NCI-H510A (cell line): ENCODE results near the gene SMPD1.

ENCODE experiments used
- DNase-seq: peaks from one replicate; lab custom pipeline; 2025; lab: John Stamatoyannopoulos, UW

Gene SMPD1

DNA sequence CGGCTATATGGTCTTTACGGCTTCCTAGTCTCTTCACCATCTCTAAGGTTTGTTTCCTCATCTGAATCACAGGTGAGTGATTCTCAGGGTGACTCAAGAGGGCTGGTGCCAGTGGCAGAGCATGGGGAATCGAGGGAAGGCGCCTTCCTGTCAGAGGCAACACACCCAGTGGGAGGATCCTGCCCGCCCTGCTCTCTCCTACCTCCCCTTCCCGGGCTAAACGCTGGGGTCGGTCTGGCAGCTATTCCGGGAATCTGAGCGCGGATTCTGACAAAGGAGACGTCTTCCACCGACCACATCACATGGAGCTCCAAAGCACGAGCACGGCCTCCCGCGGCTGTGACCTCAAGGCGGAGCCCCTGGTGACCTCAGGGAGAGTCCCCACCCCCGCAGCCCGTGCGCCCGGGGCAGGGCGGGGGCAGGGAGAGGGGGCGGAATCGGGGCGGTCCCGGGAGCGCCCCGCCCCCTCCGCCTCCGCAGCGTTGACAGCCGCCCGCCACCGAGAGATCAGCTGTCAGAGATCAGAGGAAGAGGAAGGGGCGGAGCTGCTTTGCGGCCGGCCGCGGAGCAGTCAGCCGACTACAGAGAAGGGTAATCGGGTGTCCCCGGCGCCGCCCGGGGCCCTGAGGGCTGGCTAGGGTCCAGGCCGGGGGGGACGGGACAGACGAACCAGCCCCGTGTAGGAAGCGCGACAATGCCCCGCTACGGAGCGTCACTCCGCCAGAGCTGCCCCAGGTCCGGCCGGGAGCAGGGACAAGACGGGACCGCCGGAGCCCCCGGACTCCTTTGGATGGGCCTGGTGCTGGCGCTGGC lies at the start of gene SMPD1:
Gene SMPD1, plus strand, starts transcription at position 570 of the 813 bp plus-strand sequence. Its CDS starts 125 bp downstream, at position 695.
- peak; percentile 75 for DNase-seq

DNA sequence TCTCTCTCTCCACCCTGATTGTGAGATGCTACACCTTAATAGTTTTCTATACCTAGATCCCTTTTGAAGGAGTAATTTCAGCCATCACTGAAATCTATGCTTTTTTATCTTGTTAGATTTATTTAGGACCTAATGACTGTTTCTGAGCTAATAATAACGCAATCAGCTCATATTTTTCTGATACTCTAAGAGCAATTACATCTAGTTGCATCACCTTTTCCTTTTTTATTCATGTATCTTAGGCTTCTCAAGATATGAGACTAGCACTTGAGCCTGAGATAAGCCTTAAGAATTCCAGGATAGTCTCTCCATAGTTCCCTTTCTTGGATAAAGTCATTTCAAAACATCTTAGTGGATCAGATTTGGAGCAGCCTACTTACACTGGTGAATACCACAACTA lies 44.9 kb upstream of the SMPD1 start:
- no peak for DNase-seq

DNA sequence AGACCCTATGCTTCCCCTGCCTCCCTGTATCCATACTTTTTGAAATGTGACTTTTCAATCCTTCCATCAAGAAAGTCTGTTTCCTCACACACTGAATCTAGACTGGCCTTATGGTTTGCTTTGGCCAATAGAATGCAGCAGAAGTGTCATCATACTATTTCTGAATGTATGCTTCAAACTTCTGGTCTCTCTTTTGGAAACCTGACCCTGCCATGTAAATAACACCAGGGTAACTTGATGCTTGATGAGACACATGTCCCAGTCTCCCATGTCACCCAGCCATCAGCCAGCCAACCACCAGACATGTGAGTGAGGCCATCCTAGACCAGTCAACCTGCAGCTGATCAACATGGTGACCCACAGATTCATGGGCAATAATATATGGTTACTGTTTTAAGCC lies 40.2 kb upstream of the SMPD1 start:
- DNase-seq = peak; percentile 26

DNA sequence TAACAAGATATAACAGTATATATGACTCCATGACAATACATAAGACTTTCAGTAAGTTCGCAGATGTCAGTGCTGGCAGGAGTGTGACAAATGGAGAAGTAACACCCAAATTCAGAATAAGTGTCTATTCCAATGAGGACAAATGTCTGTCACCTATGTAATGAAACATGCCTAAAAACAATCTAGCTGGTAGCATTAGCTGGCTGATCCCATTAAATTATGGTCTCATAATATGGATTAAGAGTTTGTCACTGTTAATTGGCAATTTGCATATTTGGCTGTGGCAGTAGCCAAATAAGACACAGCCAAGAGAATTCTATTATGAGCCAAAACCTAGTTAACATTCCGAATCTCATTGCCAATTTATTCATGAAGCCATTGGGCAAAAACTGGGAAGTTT lies 39.8 kb upstream of the SMPD1 start:
- no peak for DNase-seq

DNA sequence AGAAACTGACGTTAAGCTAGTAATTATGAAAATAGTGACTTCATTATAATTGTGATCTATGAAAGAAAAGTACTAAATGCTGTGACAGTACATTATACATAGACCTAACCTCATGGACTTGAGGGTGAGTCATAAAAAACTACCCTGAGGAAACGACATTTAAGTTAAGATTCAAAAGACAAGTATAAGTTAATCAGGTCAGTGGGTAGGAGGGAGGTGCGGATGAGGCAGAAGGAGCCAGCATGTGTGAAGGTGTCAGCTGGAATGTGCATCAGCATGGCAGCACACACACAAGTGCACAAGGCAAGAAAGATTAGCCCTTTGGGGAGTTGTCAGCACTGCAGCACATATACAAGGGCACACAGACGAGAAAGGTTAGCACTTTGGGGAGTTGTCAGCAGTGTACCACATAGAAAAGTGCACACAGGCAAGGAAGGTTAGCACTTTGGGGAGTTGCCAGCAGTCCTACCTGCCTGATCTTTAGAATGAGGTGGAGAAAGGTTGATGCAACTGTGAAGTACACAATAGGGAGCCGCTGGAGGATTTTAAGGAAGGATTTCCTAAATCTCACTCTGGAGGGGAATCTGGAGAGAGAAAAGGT lies 38.4 kb upstream of the SMPD1 start:
- no peak for DNase-seq

DNA sequence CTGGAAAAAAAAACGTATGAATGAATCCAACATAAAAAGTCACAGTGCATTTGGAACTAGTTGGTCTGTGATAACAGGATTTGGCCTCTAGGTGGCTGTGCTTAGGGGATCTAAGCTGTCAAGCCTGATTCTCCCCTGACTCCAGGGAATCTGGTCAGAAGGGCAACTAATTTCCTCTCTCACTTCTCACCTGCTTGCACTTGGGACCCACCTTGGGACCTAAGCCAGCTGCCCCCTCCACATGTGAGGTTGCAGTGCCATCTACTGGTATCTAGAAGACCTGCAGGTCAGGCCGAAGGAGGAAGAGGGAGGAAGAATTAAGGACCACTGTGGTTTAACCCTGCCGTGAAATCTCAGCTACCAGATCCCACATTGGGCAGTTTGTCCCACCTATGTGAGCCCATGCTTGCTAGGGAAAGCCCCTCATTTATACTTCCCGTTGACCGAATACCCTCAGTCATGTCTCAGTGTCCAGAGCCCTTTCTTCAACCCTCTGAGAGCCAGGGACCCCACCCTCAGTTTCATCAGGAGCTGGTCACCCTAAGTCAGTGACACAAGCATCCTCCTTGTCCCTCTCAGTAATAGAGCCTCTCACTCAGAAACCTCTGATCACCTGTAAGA lies 36.8 kb upstream of the SMPD1 start:
- DNase-seq = peak; percentile 72

DNA sequence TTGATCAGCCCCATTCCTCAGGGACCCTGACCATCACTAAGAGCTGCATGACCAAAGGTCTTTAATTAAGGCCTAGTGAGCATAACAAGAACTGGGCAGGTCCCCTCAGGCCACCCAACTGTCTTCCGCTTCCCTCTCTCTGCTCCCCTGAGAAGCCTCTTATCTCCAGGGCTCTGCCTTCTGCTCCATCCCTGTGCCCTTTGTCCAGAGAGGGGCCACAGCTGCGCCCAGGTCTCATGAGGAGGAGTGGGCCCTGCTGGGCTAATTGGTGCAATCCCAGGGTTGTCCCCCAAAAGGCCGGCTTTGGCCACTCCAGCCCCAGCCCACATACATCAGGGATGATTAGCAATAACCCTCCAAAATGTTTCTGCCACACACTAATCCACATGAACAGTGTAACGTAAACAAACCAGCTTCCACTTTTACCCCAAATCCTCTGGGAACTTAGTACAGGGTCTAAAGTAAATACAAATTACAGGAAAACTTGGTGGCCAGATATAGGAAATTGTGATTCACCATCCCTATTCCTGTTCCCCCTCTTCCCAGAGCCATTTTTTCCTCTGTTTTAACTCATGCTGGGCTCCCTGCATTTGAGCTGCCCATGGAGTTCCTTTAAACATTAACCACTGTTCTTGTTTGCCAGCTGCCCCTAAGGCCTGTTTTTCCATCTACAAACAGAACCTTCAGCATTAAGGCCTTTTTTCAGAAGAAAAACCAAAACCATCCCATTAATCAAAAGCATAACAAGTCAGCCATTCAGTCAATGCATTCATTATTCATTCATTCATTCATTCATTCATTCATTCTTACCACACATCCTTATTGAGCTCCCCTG lies 35.4 kb upstream of the SMPD1 start:
- no peak for DNase-seq

DNA sequence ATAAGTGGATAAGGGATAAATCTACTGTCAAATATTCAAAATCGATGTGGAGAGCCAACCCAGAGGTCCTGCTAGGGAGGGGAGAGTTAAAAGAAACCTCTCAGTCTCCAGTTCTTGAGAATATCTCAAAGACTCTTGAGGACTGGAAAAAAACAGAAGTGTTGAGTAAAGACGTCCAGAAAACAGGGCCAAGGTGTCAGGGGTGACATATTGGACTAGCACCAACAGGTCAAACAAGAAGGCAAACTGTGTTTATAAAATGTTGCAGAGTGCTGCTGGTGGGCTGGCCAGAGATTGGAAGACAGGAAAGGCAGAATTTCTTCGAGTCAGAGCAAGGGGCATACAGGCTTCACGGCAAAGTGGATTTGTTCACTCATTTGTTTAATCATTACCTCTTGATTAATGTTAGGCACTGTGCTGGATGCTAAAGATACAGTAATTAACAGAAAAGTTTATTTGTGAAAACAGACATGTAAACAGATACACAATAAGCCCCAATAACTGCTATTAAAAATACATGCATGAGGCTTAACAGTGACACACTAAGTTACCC lies 33.7 kb upstream of the SMPD1 start:
- DNase-seq = no peak

DNA sequence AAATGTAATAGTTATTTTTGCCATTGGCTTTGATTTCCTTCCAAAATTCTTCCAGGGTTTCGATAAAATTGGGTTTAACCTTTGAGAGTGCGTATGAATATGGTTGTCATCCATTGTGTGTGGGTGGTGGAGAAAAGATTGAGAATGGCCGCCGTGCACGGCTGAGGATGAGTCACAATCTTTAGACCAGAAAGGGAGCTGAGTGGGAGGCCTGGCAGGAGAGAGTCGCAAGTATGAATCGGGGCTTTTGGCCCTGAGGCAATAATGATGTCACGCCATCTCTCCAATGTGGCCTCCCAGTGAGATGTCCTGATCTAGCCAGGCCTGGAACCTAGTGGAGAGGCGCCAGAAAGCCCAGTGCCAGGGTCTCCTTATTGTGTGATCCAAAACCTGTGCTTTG lies 33.1 kb upstream of the SMPD1 start:
- no peak for DNase-seq

DNA sequence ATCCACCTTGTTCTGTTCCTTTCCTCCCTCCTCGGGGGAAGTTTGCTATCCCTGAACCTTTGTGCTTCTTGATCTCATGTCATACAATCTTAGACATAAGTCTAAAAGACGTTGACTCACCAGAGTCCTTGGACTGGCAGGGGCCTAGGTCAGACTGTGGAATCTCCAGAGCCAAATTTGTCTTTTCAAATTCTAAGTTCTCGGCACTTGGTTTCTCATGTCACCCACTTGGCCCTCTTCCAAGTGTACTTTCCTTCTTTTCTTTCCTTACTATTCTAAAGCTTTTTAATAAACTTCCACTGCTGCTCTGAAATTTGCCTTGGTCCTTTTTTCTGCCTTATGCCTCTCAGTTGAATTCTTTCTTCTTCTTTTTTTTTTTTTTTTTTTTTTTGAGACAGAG lies 30.1 kb upstream of the SMPD1 start:
- no peak for DNase-seq

DNA sequence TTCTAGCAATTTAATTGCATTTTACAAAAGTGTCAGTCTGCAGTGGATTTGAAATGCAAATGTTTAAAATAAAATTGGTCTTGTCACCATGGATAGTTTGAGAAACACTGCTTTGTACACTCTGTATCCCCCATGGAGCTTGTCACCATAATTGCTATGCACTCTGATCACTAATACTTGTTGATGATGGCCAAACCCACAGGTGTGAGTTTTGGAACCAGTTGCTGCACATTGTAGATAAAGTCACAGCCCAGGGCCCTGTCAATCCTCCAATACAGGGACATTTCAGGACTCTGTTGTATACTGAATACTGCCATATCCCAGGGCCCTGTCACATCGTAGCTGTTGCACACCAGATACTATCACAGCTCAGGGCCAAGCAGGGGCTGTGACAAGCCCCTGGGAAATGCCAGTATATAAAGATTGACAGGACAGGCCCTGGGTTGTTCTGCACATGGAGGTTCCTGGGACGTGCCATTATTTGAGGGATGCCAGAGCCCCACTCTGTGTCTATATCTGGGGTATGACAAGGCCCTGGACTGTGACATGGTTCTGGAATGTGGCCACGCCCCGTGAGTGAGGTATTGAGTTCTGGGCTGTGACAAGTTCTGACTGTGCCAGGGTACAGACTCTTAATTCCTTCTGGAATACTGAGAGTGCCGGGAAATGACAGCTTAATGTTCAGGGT lies 27.9 kb upstream of the SMPD1 start:
- DNase-seq = no peak

DNA sequence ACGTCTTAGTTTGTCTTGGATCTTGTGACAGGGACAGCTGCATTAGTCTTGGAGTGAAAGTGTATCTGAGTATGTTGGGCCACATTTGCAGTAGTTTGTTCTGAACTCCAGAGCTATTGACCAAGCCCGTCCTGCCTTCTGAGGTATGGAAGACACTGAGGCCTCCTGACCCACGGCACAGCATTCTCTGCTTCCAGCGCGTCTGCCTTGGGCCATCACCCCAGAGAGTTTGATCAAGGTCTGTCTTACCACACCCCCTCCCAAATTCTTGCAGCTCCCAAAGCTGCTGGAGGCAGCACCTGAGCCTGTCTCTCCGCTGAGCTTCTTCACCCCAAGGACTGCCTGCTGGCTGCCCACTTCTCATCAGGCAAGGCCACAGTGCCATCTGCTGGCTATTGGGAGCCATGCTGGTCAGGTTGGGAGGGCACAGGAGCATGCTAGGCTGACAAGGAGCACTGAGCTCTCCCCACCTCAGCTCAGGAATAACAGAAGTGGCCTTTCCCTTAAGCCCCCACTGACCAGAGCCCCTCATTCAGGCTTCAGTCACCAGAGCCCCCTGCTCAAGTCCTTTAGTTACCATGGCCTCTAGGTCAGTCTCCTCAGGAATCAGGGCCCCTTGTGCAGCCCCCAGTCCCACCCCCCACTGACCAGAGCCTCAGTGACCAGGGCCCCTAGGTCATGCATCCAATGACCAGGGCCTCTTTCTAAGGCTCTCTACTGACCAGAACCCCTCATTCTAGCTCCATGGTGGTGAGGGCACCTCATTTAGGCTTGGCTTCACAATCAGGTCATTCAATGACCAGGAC lies 27.2 kb upstream of the SMPD1 start:
- DNase-seq = peak; percentile 28

DNA sequence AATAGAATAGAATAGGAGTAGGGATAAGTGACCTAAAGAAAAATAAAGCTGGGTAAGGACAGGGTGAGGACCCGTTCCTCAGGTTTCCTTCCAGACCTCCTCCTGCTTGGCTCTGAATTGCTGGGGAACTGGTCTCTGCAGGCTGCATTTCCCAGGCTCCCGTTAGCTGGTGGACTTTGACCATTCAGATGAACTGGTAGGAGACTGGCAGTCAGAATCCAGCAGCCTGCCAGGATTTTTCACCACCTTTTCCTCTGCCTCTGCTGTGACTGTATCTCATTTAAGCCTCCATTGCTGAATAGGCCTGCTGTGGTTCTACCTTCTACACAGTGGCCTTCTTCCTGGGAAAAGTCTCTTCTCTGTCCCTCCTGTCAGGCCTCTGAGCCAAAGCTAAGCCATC lies 24.6 kb upstream of the SMPD1 start:
- no peak for DNase-seq

DNA sequence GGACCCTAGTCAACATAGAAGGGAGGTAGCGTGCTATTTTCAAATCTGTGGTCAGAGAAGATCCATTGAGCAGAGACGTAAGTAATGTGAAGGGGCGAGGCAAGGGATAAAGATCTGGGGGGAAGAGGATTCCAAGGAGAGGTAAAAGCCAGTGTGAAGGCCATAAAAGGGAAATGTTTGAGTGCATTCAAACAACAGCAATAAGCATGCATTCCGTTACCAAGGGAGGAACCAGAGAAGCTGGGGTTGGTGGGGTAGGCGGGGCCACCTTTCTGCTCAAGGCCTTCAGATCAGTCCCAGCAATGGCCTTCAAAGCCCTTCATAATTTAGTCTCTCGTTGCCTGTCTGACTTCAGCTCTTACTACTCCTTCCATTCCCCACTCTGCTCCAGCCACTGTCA lies 18.4 kb upstream of the SMPD1 start:
- no peak for DNase-seq

DNA sequence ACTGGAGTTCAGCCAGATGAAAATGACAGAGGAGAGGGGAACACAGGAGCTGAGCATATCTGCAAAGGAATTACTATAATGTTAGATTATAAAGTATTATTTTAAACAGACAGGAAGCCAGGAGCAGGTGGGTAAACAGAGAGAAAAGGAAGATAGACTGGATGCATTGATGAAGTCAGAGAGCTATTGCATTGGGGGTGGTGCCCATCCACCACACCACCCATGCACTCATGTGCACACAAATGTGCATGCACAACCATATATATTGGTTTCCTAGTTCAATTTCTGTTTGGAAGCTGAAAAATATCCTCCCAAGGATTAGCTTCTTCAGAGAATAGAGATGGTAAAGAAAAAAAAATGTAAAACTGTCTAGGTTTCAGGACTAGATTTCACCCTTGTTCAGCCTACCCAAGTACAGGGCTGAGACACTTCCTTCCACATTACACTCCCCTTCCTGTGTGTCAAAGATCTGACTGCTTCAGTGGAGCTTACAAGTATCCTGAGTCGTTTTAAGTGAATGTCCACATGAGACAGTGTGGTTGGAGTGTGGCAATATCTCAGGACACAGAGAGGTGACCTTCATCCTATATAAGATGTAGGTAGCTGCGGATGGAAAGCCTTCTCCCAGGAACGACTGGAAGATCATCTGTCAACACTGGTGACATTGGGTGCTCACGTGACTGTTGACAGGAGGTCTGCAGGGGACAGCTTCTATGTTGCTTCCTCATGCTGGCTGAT lies 12.2 kb upstream of the SMPD1 start:
- no peak for DNase-seq

DNA sequence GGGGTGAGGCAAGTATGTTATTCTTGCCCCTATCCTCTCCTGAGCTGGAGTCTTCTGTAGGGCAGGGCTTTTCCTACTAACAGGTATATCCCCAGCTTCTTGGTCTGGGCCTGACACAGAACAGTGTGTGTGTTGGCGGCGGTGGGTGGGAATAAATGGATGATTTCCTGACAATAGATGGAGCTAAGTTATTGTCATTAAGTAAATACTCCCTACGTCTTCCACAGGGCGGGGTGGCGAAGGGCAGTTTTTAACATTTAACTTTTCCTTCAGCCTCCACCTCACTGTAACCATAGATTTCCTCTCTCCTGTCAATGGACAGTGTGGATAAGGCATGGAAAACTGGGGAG lies 11.7 kb upstream of the SMPD1 start:
- DNase-seq = no peak

DNA sequence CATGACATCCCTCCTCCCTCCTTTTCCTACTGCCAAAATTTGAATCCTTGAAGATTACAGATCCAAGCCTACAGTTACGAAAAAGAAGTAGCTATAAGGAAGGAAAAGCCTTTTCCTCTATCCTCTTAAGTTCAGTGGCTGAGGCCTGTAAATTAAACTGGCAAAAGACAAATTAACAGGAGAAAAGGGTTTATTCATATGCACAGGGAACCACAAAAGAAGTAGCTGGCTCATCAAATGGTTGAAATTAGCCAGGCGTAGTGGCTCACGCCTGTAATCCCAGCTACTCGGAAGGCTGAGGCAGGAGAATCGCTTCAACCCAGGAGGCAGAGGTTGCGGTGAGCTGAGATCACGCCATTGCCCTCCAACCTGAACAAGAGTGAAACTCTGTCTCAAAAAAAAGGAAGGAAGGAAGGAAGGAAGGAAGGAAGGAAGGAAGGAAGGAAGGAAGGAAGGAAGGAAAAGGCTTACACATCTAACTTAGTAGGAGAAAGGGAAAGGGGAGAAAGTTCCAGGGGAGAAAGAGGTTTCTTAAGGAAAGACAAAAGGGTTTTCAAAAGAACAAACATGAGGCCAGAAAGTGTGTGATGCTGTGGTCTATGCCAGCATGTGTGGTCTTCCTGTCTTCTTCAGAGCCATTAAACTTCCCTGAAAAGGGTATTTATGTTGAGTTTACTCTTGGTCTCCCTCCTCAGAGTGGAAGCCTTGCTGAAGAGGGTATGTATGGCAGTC lies 5.1 kb upstream of the SMPD1 start:
- no peak for DNase-seq

DNA sequence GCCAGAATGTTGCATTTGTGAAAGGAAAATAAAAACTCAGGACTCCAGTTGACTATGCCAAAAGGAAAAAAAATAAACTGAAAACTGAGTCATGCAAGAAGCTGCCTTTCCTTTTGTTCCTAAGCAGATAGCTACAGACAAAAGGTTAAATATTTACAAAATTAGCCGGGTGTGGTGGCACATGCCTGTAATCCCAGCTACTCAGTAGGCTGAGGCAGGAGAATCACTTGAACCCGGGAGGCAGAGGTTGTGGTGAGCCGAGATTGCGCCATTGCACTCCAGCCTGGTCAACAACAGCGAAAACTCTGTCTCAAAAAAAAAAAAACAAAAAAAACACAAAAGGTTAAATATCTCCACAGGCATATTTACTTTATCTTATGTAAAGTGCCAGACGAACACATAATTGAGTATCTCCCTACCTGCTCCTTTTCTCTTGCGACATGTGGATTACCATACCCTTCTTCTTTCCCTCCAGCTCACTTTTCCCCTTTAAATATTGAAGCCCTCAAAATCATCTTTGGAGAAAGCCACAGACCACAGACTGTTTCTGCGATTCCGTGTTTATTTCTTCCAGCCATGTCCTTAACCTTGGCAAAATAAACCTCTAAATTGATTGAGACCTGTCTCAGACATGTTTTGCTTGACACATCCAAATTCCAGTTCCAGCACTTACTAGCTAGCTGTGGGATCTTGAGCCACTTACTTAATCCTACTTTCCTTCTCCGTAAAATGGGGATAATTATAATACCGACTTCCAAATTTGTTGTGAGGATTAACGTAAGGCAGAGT lies 2.3 kb upstream of the SMPD1 start:
- DNase-seq = no peak

DNA sequence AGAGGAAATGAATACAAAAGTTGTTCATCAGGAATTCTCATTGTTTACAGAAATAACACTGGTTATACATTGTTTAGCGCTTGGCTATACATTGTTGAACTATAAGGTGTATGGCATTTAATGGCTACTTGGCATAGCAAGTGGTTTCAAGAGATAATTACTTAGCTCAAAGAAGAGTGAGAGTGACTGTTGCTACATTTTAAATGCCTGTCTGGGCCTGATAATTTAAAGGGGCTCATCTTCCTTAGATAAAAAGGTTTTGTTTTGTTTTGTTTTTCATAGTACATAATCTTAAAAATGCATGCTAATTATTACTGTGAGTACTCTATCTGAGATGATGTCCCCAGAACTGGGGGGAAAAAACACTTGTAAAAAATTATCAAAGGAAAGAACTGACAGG lies 1.5 kb upstream of the SMPD1 start:
- DNase-seq = no peak
